K562 (cell line): ENCODE data around the gene C3orf52. TPM values are rescaled to one million over a fixed set of nuclear protein-coding genes. Genes with fewer than 3 reads are reported as not detected.

Experiments used
- ATAC-seq: fragments of 200-7000 bp; cut with Tn5 transposase; 3 replicates; pipeline ENCODE4 v1.9.1; 2020; ENCODE audit warnings: moderate library complexity
- BruUV-seq: library from RNA; stranded (reverse); fragments of 400-500 nt; replicated peaks from 2 replicates; lab custom pipeline; 2021; lab: Mats Ljungman, UMichigan
- CTCF ChIA-PET: fragments of 300-600 bp; formaldehyde crosslinking; extraction: SDS; loops from one replicate; lab custom pipeline; 2021; ENCODE audit warnings: low intra/inter-chr PET ratio; lab: Yijun Ruan, JAX
- POLR2A ChIA-PET: fragments of 300-600, 350-650 bp; sonication (Branson Sonifier 250); formaldehyde crosslinking; extraction: SDS; loops from one replicate; lab custom pipeline; 2021; ENCODE audit warnings: antibody characterized with exemption, inconsistent platforms; lab: Yijun Ruan, JAX
- DNase-seq, 4 experiments: peaks; one replicate each; pipeline versions ENCODE4 v3.0.0 to v3.0.0-alpha.2; 2011 to 2018; ENCODE audit warnings: low spot score in 3 of 4, mixed read lengths in 3 of 4; ENCODE audit errors: extremely low read depth in 1 of 4
- FAIRE-seq: peaks from 2 replicates; lab custom pipeline; 2011; peaks lifted over from hg19 to GRCh38; lab: Jason Lieb, UNC
- H2AFZ ChIP-seq: 2 replicates; pipeline ENCODE4 v1.6.0; 2011; ENCODE audit warnings: low read depth, low read length, control low read depth, inconsistent platforms
- H3K27ac ChIP-seq: fragments of 200-600 bp; 3 replicates; pipeline ENCODE4 v1.8.0; 2011; ENCODE audit warnings: low read depth, mild to moderate bottlenecking, control low read depth, inconsistent platforms, low read length, moderate library complexity, mixed read lengths; ENCODE audit errors: extremely low read depth
- H3K27me3 ChIP-seq, 2 experiments: fragments of 300-600 bp in 1 of 2; 2 replicates in 1 of 2; 3 replicates in 1 of 2; pipeline versions ENCODE4 v1.6.0 to v1.8.0; 2011; ENCODE audit warnings: inconsistent platforms in 2 of 2, low read length in 2 of 2, mild to moderate bottlenecking in 1 of 2, mixed read lengths in 1 of 2, moderate library complexity in 1 of 2; ENCODE audit not compliant: control insufficient read depth in 2 of 2, insufficient read depth in 2 of 2
- H3K36me3 ChIP-seq: fragments of 300-600 bp; 3 replicates; pipeline ENCODE4 v1.8.0; 2011; ENCODE audit warnings: mild to moderate bottlenecking, low read length, inconsistent platforms; ENCODE audit not compliant: control insufficient read depth, insufficient read depth
- H3K4me1 ChIP-seq, 2 experiments: fragments of 200-600 bp in 1 of 2; replicated peaks in 1 of 2; 2 replicates in 1 of 2; 3 replicates in 1 of 2; pipeline versions ENCODE4 v1.5.1 to v1.8.0; 2011; ENCODE audit warnings: inconsistent platforms in 2 of 2, low read length in 2 of 2, mild to moderate bottlenecking in 1 of 2, mixed read lengths in 1 of 2, moderate library complexity in 1 of 2; ENCODE audit not compliant: control insufficient read depth in 2 of 2, insufficient read depth in 2 of 2
- H3K4me2 ChIP-seq: 2 replicates; pipeline ENCODE4 v1.6.1; 2011; ENCODE audit warnings: low read length, control low read depth, inconsistent platforms, mixed read lengths; ENCODE audit not compliant: insufficient read depth
- H3K4me3 ChIP-seq: fragments of 200-600 bp; sonication (generic), shearing (Covaris generic); 2 replicates; pipeline ENCODE4 v1.5.1; 2016; ENCODE audit warnings: control low read depth, inconsistent platforms
- H3K79me2 ChIP-seq: fragments of 200-600 bp; 3 replicates; pipeline ENCODE4 v1.8.0; 2011; ENCODE audit warnings: low read length, inconsistent platforms; ENCODE audit not compliant: control insufficient read depth, insufficient read depth
- H3K9ac ChIP-seq, 2 experiments: 2 replicates each; pipeline versions ENCODE4 v1.6.0 to v1.6.1; 2011; ENCODE audit warnings: low read depth in 2 of 2, low read length in 2 of 2, control low read depth in 1 of 2, inconsistent platforms in 1 of 2, mild to moderate bottlenecking in 1 of 2, mixed read lengths in 1 of 2; ENCODE audit not compliant: insufficient read depth in 1 of 2
- H3K9me1 ChIP-seq: one replicate; pipeline ENCODE4 v1.6.0; 2011; ENCODE audit warnings: inconsistent platforms, mild to moderate bottlenecking, low read length, moderate library complexity; ENCODE audit not compliant: control insufficient read depth, insufficient read depth
- H3K9me3 ChIP-seq: replicated peaks from 2 replicates; pipeline ENCODE4 v1.5.1; 2011; ENCODE audit warnings: low read depth, low read length, inconsistent platforms; ENCODE audit not compliant: control insufficient read depth, insufficient read depth
- H4K20me1 ChIP-seq: replicated peaks from 2 replicates; pipeline ENCODE4 v1.6.1; 2011; ENCODE audit warnings: low read length, inconsistent platforms, mixed read lengths; ENCODE audit not compliant: control insufficient read depth, insufficient read depth
- ARID1B ChIP-seq: fragments of 450-650 bp; IDR thresholded peaks from 2 replicates; pipeline ENCODE4 v1.6.1; 2016; ENCODE audit warnings: antibody characterized with exemption, mild to moderate bottlenecking, inconsistent platforms
- BACH1 ChIP-seq: fragments of 200-800 bp; sonication (Bioruptor generic); IDR thresholded peaks from 2 replicates; pipeline ENCODE4 v1.6.1; 2016; ENCODE audit warnings: missing genetic modification characterization, missing compliant biosample characterization
- CBX1 ChIP-seq: sonication (generic); IDR thresholded peaks from 2 replicates; pipeline ENCODE4 v1.6.1; 2016; ENCODE audit warnings: antibody characterized with exemption, low read depth, mild to moderate bottlenecking
- GABPB1 ChIP-seq: sonication (generic); formaldehyde crosslinking; IDR thresholded peaks from 2 replicates; pipeline ENCODE4 v1.8.0; 2022; ENCODE audit warnings: mild to moderate bottlenecking, missing genetic modification reagents
- HDAC8 ChIP-seq: fragments of 450-650 bp; IDR thresholded peaks from 2 replicates; pipeline ENCODE4 v1.6.1; 2016; ENCODE audit warnings: mild to moderate bottlenecking, missing genetic modification characterization, moderate library complexity, missing compliant biosample characterization
- HIVEP1 ChIP-seq: fragments of 250-450 bp; sonication (Bioruptor Pico); IDR thresholded peaks from 2 replicates; pipeline ENCODE4 v1.4.0; 2020; ENCODE audit warnings: mild to moderate bottlenecking
- HNRNPK ChIP-seq: fragments of 200-400 bp; formaldehyde crosslinking; IDR thresholded peaks from one replicate; pipeline ENCODE4 v1.6.1; 2018; ENCODE audit warnings: mild to moderate bottlenecking, low read depth, low read length; ENCODE audit not compliant: poor library complexity, severe bottlenecking
- KLF10 ChIP-seq: fragments of 250-450 bp; sonication (Bioruptor Pico); IDR thresholded peaks from 2 replicates; pipeline ENCODE4 v1.6.1; 2021; ENCODE audit warnings: matching md5 sums
- MAFG ChIP-seq: fragments of 450-650 bp; conservative IDR thresholded peaks from 2 replicates; pipeline ENCODE4 v1.6.1; 2016; ENCODE audit warnings: missing genetic modification characterization, missing compliant biosample characterization
- MBD2 ChIP-seq: sonication (generic); IDR thresholded peaks from 2 replicates; pipeline ENCODE4 v1.6.1; 2016; ENCODE audit warnings: low read depth, borderline replicate concordance
- PCBP2 ChIP-seq: fragments of 200-400 bp; formaldehyde crosslinking; IDR thresholded peaks from 2 replicates; pipeline ENCODE4 v1.6.1; 2018; ENCODE audit warnings: low read length, low read depth, mild to moderate bottlenecking, moderate library complexity; ENCODE audit not compliant: poor library complexity, severe bottlenecking
- POU5F1 ChIP-seq: fragments of 150-350 bp; IDR thresholded peaks from 2 replicates; pipeline ENCODE4 v1.6.1; 2014; ENCODE audit warnings: borderline replicate concordance, low read length, low read depth, mild to moderate bottlenecking; ENCODE audit not compliant: partially characterized antibody
- SMARCA4 ChIP-seq: fragments of 450-650 bp; IDR thresholded peaks from 2 replicates; pipeline ENCODE4 v1.6.1; 2016
- ZEB2 ChIP-seq: fragments of 450-650 bp; IDR thresholded peaks from 2 replicates; pipeline ENCODE4 v1.6.1; 2016
- ZNF3 ChIP-seq: fragments of 250-450 bp; sonication (Bioruptor Pico); IDR thresholded peaks from 2 replicates; pipeline ENCODE4 v1.5.0; 2021; ENCODE audit warnings: mild to moderate bottlenecking, moderate library complexity
- WGBS: fragments of 100-300 bp; shearing (Covaris generic); methylation state at CpG from one replicate; pipeline ENCODE4 v1.1.6; 2016; ENCODE audit warnings: low coverage, mixed read lengths; ENCODE audit not compliant: insufficient coverage; ENCODE audit errors: missing lambda C conversion rate; 5-methylcytosine and 5-hydroxymethylcytosine counted together
- in situ Hi-C: fragments of 300-500 bp; cut with MboI; formaldehyde crosslinking; loops from 4 replicates; pipeline ENCODE4 v1.15.0; 2018; ENCODE audit warnings: inconsistent platforms, mixed read lengths
- intact Hi-C: fragments of 100-400 bp; cut with micrococcal nuclease; formaldehyde crosslinking; loops from 2 replicates; pipeline ENCODE4 v1.14.2; 2022
- polyA plus RNA-seq, 8 experiments: library from polyadenylated mRNA; depleted of rRNA in 4 of 8; stranded (reverse) in 5 of 8; unstranded in 3 of 8; fragments of >200 nt; fragmentation: Nextera tagmentation in 2 of 8; fragmentation: Illumina TruSeq in 1 of 8; extraction: Ambion mirVana in 2 of 8; extraction: Trizol in 1 of 8; gene quantifications; 2 replicates each; pipeline versions ENCODE4 v1.2.1 to v1.2.3, GENCODE V29; 2011 to 2014; ENCODE audit warnings: inconsistent platforms in 1 of 8, missing spikeins in 1 of 8
- total RNA-seq, 7 experiments: library from RNA; depleted of rRNA in 6 of 7; stranded (reverse); fragments of >200 nt in 6 of 7; fragmentation: Illumina TruSeq in 2 of 7; extraction: Trizol in 2 of 7; gene quantifications; 2 replicates each; pipeline versions ENCODE4 v1.2.1 to v1.2.3, GENCODE V29; 2011 to 2021; ENCODE audit warnings: low replicate concordance in 1 of 7
- TF ChIP-seq, protein P1 (sequence below): fragments of 250-450 bp; sonication (Bioruptor Pico); IDR thresholded peaks from 2 replicates; pipeline ENCODE4 v1.4.0; 2020; ENCODE audit warnings: mild to moderate bottlenecking, moderate library complexity
- TF ChIP-seq, protein P2 (sequence below), 2 experiments: fragments of 450-650 bp; IDR thresholded peaks; 2 replicates each; pipeline ENCODE4 v1.6.1; 2018; ENCODE audit warnings: mild to moderate bottlenecking in 2 of 2, low read depth in 1 of 2; ENCODE audit not compliant: partially characterized antibody in 2 of 2
- TF ChIP-seq, protein P3 (sequence below): fragments of 250-450 bp; sonication (Bioruptor Pico); IDR thresholded peaks from 2 replicates; pipeline ENCODE4 v1.4.0; 2020; ENCODE audit warnings: mild to moderate bottlenecking

C3orf52 gene
- total and polyA plus RNA-seq, 9 of the 15 experiments (the other 6 are each of a cell fraction or from before 2014, with no cell fraction given): 2.8 to 6.1 (median 3.8) TPM

DNA sequence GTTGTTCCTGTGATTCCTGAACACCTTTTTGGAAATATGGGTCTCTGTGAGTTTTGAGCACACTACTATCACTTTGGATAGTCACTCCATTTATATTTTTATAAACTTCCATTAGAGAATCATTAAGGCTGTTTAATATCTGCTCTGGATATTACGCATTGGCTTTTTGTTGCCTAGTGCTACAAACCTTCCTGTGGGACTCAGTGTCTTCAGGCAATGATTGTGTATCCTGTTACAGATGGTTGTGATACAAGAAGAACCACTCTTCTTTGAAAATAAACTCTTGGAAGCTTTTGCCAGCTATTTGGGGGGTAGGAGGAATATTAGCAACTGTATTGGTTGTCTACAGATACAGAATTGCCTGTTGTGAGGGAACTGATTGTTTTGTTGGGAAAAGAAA lies 31.2 kb downstream of the C3orf52 start:
- POLR2A ChIA-PET: no interaction called here
- Histone ChIP-seq H3K4me2 (no peak overlapping the region), H3K79me2 (no peaks in the 10 kb centered on the region), H3K9ac (no peak overlapping the region), H3K9me3 (no peaks in the 10 kb centered on the region), H3K4me3 (no peak overlapping the region), H2AFZ (no peak overlapping the region), H3K9me1 (no peaks in the 10 kb centered on the region), H3K27me3 (no peaks in the 10 kb centered on the region), H3K27ac (no peak overlapping the region), H3K36me3 (0 out of 3 replicates have a peak, but pooled peaks cover 2% of the 10 kb centered on the region), H4K20me1 (no peaks in the 10 kb centered on the region), H3K4me1 (no peaks in the 10 kb centered on the region)
- no peak for ATAC-seq
- no peak for FAIRE-seq
- CTCF ChIA-PET: no interaction called here
- intact Hi-C loops (no loop called here), in situ Hi-C loops (loop anchor here (25.0 kb wide), 1 partner anchor 395 kb away; no protein-coding TSS in a partner anchor)
- no peak for DNase-seq
- WGBS: 89% methylated on average over 1 of the region's 1 CpG
- BruUV-seq: no TSS peak
- no peak for TF ChIP-seq CBX1
- no peak for TF ChIP-seq MAFG
- TF ChIP-seq, protein P1, sequence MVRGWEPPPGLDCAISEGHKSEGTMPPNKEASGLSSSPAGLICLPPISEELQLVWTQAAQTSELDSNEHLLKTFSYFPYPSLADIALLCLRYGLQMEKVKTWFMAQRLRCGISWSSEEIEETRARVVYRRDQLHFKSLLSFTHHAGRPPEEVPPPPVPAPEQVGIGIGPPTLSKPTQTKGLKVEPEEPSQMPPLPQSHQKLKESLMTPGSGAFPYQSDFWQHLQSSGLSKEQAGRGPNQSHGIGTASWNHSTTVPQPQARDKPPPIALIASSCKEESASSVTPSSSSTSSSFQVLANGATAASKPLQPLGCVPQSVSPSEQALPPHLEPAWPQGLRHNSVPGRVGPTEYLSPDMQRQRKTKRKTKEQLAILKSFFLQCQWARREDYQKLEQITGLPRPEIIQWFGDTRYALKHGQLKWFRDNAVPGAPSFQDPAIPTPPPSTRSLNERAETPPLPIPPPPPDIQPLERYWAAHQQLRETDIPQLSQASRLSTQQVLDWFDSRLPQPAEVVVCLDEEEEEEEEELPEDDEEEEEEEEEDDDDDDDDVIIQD (CRISPR knock-in tag): no peak
- no peak for TF ChIP-seq SMARCA4
- TF ChIP-seq KLF10: no peak
- TF ChIP-seq, protein P2, sequence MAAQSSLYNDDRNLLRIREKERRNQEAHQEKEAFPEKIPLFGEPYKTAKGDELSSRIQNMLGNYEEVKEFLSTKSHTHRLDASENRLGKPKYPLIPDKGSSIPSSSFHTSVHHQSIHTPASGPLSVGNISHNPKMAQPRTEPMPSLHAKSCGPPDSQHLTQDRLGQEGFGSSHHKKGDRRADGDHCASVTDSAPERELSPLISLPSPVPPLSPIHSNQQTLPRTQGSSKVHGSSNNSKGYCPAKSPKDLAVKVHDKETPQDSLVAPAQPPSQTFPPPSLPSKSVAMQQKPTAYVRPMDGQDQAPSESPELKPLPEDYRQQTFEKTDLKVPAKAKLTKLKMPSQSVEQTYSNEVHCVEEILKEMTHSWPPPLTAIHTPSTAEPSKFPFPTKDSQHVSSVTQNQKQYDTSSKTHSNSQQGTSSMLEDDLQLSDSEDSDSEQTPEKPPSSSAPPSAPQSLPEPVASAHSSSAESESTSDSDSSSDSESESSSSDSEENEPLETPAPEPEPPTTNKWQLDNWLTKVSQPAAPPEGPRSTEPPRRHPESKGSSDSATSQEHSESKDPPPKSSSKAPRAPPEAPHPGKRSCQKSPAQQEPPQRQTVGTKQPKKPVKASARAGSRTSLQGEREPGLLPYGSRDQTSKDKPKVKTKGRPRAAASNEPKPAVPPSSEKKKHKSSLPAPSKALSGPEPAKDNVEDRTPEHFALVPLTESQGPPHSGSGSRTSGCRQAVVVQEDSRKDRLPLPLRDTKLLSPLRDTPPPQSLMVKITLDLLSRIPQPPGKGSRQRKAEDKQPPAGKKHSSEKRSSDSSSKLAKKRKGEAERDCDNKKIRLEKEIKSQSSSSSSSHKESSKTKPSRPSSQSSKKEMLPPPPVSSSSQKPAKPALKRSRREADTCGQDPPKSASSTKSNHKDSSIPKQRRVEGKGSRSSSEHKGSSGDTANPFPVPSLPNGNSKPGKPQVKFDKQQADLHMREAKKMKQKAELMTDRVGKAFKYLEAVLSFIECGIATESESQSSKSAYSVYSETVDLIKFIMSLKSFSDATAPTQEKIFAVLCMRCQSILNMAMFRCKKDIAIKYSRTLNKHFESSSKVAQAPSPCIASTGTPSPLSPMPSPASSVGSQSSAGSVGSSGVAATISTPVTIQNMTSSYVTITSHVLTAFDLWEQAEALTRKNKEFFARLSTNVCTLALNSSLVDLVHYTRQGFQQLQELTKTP (IDR thresholded peaks at IDR 0.05; ENCODE audit: low read depth in 1 of 2, partially characterized antibody in 2 of 2): no peak
- TF ChIP-seq HIVEP1 (CRISPR knock-in tag): no peak
- TF ChIP-seq ZNF3 (CRISPR knock-in tag): no peak
- TF ChIP-seq GABPB1: no peak
- no peak for TF ChIP-seq HNRNPK
- no peak for TF ChIP-seq POU5F1
- no peak for TF ChIP-seq PCBP2
- TF ChIP-seq ZEB2: no peak
- TF ChIP-seq ARID1B: no peak
- TF ChIP-seq, protein P3, sequence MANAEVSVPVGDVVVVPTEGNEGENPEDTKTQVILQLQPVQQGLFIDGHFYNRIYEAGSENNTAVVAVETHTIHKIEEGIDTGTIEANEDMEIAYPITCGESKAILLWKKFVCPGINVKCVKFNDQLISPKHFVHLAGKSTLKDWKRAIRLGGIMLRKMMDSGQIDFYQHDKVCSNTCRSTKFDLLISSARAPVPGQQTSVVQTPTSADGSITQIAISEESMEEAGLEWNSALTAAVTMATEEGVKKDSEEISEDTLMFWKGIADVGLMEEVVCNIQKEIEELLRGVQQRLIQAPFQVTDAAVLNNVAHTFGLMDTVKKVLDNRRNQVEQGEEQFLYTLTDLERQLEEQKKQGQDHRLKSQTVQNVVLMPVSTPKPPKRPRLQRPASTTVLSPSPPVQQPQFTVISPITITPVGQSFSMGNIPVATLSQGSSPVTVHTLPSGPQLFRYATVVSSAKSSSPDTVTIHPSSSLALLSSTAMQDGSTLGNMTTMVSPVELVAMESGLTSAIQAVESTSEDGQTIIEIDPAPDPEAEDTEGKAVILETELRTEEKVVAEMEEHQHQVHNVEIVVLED: no peak
- no peak for TF ChIP-seq MBD2
- no peak for TF ChIP-seq BACH1
- no peak for TF ChIP-seq HDAC8 (tag)
